ENCODE results near the gene OLIG2.

OLIG2 gene

GRCh38 chr21:33033961-33034413 is 8.3 kb downstream of the OLIG2 start:
- DNase-seq = no peak

GRCh38 chr21:33035147-33035546 is 9.4 kb downstream of the OLIG2 start:
- peak; percentile 60 for DNase-seq

DNA sequence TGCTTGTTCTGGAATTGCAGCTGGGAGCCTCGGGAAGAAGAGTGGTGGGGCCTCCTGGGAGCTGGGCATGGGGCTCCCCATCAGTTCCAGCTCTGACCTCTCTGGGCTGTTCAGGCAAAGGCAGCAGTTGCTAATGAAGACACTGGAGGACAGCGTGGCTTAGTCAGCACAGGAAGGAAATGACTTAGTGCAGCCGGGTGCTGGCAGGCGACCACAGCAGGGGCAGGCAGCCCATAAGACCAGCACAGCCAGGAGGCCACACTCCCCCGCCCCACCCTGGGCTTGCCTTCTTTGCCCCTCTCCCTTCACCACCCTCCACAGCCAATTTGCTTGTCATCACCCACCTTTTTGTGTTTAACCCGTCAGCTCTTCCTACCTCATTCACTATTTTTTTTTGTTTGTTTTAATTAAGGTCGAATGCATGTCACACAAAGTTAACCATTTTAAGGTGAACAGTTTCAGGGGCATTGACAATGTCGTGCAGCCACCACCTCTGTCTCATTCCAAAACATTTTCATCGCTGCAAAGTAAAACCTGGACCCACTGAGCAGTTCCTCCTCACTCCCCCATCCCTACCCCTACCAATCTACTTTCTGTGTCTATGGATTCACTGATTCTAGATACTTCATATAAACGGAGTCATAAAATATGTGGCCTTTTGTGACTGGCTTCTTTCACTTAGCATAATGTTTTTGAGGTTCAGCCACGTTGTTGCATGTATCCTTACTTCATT is 10.9 kb downstream of the OLIG2 start:
- DNase-seq = no peak

DNA sequence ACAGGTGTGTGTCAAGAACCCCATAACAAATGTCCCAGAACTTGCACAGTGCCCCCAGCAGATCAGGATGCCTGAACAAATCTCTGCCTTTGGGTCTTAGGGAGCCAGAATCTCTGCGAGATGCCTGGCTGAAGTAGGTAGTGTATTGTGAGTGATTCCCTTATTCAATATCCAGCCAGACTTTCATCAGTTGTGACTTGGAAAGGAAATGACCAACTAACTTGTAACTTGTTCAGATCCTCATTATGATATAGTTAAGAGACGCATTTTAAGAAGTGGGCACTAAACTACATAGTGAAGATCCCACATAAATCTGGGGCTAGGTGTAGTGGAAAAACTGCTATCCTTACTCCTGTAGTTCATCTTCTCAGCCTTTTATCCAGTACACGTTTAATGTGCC is 11.8 kb downstream of the OLIG2 start:
- no peak for DNase-seq

GRCh38 chr21:33039536-33039935 is 13.8 kb downstream of the OLIG2 start:
- DNase-seq = peak; percentile 28

DNA sequence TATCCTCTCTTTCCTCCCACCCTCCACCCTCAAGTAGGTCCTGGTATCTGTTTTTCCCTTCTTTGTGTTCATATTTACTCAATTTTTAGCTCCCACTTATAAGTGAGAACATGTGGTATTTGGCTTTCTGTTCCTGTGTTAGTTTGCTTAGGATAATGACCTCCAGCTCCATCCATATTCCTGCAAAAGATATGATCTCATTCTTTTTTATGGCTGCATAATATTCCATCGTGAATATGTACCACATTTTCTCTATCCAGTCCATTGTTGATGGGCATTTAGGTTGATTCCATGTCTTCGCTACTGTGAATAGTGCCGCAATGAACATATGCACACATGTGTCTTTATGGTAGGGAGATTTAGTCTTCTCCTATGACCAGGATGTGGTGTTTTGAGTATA is 14.5 kb downstream of the OLIG2 start:
- no peak for DNase-seq

DNA sequence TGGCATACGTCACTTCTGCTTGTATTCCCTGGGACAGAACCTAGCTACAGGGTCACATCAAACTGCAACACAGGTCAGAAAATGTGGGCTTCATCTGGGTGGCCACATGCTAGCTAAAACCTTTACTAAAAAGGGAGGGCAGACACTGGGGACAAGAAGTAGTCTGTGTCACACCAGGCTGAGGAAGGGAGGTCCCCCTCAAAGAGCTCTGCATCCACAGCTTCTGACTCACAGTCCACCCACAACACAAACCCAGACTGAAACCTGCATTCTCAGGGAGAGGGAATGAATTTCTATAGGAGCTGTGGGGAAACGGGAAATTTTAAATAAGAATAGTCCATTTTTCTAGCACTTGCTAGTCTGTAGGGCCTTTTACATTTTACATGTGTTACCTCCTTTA is 16.2 kb downstream of the OLIG2 start:
- DNase-seq = no peak

DNA sequence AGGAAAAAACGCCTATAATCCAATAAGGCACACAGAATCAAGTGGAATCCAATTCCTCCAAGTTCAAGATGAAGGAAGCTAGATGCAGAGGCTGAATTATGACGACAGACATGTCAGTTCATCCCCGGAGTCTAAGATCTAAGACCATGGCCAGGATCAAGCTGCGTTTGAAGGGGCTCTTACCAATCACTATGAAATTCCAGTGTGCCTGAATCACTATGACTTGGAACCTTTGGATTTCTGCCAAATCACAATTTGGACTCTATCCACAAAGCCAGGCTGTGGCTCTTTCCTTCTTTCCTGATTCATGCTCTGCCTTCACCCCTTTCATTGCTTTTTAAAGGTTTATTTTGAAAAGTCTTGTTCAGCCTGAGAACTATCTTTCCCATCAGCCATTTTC is 17.1 kb downstream of the OLIG2 start:
- DNase-seq = no peak

DNA sequence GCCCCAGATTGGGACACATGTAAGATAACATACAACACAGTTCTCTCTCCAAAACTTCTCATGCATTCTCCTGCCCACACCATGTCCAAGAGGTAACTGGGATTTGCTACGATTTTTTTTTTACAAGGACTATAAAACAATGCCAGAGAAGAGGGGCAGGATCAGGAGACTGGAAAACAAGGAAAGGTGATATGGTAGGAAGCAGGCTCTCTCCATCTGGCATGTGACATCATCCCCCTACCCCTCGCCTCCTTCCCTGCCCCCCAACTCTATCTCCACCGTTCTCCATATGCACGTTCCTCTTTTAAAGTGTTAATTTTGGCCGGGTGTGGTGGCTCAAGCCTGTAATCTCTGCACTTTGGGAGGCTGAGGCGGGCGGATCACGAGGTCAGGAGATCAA is 20.7 kb downstream of the OLIG2 start:
- DNase-seq = no peak

- DNase-seq = no peak
Measured at GRCh38 chr21:33047231-33047630, 21.5 kb downstream of the OLIG2 start.

- no peak for DNase-seq
Measured at GRCh38 chr21:33051925-33052324, 26.2 kb downstream of the OLIG2 start.

DNA sequence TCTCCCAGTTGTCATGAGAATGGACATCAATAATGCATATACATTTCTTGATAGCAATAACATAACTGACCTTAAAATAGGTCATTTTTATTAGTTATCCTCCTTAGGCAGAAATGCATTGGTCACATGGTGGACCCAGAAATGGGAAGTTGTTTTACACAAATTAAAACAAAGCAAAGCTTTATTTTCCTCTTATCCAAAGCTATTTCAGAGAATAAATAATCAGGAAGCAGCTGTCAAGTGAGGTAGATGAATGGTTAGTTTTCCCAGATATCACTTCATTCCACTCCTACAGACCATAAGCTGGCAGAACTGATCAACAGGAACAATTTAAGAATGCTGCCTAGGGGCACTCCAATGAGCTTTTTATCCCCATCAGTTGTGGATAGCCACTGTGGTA is 28.2 kb downstream of the OLIG2 start:
- no peak for DNase-seq

- no peak for DNase-seq
Measured at GRCh38 chr21:33055991-33056390, 30.3 kb downstream of the OLIG2 start.

GRCh38 chr21:33057385-33057940 is 31.7 kb downstream of the OLIG2 start:
- DNase-seq = no peak

- no peak for DNase-seq
Measured at GRCh38 chr21:33058527-33058926, 32.8 kb downstream of the OLIG2 start.

- no peak for DNase-seq
Measured at GRCh38 chr21:33058957-33059356, 33.2 kb downstream of the OLIG2 start.

- DNase-seq = no peak
Measured at GRCh38 chr21:33059380-33059841, 33.7 kb downstream of the OLIG2 start.

DNA sequence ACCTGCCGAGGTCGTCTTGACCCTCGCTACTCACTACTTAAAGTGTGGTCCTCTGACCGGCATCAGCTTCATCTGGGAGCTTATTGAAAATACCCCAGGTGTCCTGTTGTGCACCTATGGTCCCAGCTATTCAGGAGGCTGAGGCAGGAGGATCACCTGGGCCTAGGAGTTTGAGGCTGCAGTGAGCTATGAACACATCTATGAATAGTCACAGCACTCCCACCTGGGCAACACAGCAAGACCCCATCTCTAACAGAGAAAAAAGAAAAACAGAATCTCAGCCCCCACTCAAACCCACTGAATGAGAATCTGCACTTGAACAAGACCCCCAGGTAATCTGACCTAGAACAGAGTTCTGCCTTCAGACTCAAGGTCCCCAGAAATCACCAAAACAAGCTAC is 35.5 kb downstream of the OLIG2 start:
- DNase-seq = no peak

- DNase-seq = no peak
Measured at GRCh38 chr21:33063375-33063883, 37.7 kb downstream of the OLIG2 start.

DNA sequence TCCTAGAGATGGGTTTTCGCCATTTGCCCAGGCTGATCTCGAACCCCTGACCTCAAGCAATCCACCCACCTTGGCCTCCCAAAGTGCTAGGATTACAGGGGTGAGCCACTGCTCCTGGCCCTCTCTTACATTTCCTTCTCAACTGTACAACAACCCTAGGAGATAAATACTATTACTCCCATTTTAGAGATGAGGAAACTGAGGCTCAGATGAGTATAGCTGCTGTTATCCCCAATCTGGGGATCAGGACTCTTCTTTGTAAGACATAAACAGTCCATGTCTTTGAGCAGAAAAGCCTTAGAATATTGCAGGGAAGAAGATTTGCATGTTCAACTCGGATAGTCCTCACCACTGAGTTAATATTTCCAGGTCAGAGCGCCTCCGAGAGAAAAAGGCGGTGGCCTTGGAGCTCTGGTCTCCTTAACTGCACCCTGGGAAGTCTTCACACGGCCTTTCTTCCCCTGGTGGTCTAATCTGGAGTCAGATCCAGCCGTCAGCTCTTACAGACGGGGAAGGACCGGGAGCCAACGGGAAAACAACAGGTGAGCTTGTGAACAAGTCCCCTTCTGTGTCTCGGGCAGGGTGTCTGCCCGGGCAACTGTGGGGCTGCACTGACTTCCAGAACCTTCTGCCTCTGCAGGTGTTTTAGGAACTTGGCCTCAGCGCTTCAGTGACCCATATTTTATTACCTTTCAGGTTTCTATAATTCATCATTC is 38.3 kb downstream of the OLIG2 start:
- DNase-seq = no peak

DNA sequence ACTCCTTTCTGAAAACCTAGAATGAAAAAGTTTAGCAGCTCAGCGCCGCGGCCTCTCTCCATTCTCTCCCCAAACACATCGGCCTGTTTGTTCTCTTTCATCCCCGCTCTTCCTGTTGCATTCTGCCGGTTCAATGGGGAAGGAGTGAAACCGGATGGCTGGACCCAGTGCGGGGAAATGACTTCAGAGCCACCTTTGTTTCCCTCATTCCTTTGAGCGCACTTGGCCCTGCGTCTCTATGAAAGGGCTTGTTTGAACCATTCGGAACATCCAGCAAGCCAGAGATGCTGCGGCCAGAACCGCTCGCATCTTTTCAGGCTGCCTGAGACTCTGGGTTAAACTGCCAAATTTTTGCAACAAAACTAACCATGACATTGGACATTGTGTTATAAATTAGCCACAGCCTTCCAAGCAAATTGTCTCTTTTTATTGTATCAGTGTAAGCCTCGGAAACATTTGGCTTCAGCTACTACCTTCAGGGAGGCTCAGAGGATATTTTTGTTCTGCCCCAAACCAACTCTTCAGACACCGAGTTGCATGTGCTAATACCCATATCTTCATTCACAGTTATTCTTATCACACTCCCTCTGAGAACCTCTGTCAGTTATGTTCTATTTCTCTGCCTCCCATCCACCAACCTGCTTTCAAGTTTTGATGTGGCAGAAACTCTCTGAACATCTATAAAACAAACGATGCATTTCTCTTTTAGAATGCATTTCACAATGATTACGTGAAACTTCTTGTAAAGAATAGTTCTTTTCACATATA is 39.1 kb downstream of the OLIG2 start:
- DNase-seq = no peak

DNA sequence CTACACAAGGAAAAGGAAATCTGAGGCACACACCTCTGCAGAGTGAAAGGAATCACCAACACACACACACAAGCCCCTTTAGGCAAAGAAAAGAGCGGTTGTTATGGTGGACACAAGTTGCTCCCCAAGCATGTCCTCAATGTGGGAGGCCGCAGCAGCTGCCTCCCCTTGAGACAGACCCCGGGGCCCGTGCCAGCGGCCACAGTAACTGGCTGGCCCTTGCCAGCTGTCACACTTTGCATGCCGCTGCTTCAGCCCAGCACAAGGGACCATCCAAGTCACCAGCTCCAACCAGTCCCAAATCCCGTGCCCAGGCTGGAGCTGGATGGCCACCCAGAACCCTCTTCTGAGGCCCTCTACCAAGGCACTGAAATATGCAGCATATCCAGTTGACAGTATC is 41.3 kb downstream of the OLIG2 start:
- no peak for DNase-seq

GRCh38 chr21:33067457-33067856 is 41.7 kb downstream of the OLIG2 start:
- no peak for DNase-seq
